ENCODE data around the gene KDM4B. TPM values are rescaled to one million over a fixed set of nuclear protein-coding genes. Genes with fewer than 3 reads are reported as not detected.

KDM4B gene
- total RNA-seq, 1 donor from 2014 or later = 39.0 TPM

- TF ChIP-seq CTCF (IDR thresholded peaks at IDR 0.05) = no peak
- ATAC-seq = no peak
- Histone ChIP-seq H3K36me3 (peaks cover 9% of the 10 kb centered on the region), H3K4me3 (no peak overlapping the region), H3K4me1 (peaks cover 18% of the 10 kb centered on the region), H3K27ac (no peak overlapping the region), H3K27me3 (no peaks in the 10 kb centered on the region), H3K9me3 (no peaks in the 10 kb centered on the region)
- intact Hi-C loops (cut with DNase I) = no loop called here
- no peak for DNase-seq
These were observed 22.6 kb downstream of the KDM4B start for GRCh38 chr19:4991538-4991937.

GRCh38 chr19:4991996-4992698 lies 23.2 kb downstream of the KDM4B start:
- Histone ChIP-seq H3K4me1 (peaks cover 18% of the 10 kb centered on the region), H3K27ac (no peak overlapping the region), H3K27me3 (no peaks in the 10 kb centered on the region), H3K4me3 (no peak overlapping the region), H3K36me3 (peaks cover 14% of the 10 kb centered on the region), H3K9me3 (no peaks in the 10 kb centered on the region)
- DNase-seq = no peak
- intact Hi-C loops (cut with DNase I) = no loop called here
- no peak for TF ChIP-seq CTCF (IDR thresholded peaks at IDR 0.05)
- ATAC-seq = no peak

GRCh38 chr19:4993683-4994082 lies 24.8 kb downstream of the KDM4B start:
- H3K4me3 ChIP-seq = no peak overlapping the region
- peaks cover 14% of the 10 kb centered on the region for H3K36me3 ChIP-seq
- H3K9me3 ChIP-seq = no peaks in the 10 kb centered on the region
- ATAC-seq = no peak
- no peak overlapping the region for H3K27ac ChIP-seq
- peaks cover 6% of the 10 kb centered on the region for H3K4me1 ChIP-seq
- no peaks in the 10 kb centered on the region for H3K27me3 ChIP-seq
- no peak for TF ChIP-seq CTCF (IDR thresholded peaks at IDR 0.05)
- intact Hi-C loops (cut with DNase I) = no loop called here
- DNase-seq = no peak

GRCh38 chr19:4996701-4997100 lies 27.8 kb downstream of the KDM4B start:
- no peaks in the 10 kb centered on the region for H3K27me3 ChIP-seq
- H3K4me1 ChIP-seq = no peaks in the 10 kb centered on the region
- H3K4me3 ChIP-seq = no peak overlapping the region
- ATAC-seq = no peak
- H3K9me3 ChIP-seq = no peaks in the 10 kb centered on the region
- no peak for TF ChIP-seq CTCF (IDR thresholded peaks at IDR 0.05)
- no peak overlapping the region for H3K27ac ChIP-seq
- H3K36me3 ChIP-seq = peaks cover 14% of the 10 kb centered on the region
- no peak for DNase-seq
- intact Hi-C loops (cut with DNase I) = no loop called here

- Histone ChIP-seq H3K4me1 (no peaks in the 10 kb centered on the region), H3K27ac (no peak overlapping the region), H3K4me3 (no peak overlapping the region), H3K36me3 (peaks cover 14% of the 10 kb centered on the region), H3K9me3 (no peaks in the 10 kb centered on the region), H3K27me3 (no peaks in the 10 kb centered on the region)
- no peak for TF ChIP-seq CTCF (IDR thresholded peaks at IDR 0.05)
- DNase-seq (no peak), ATAC-seq (no peak)
- intact Hi-C loops (cut with DNase I) = no loop called here
These were observed 28.4 kb downstream of the KDM4B start for GRCh38 chr19:4997297-4997696.

All from upper lobe of right lung (tissue), 1 donor.